Epidermal melanocyte (primary cell): ENCODE data around the gene SMPX.
"Not testable (repeated sequence)": the region's sequence is repeated elsewhere in the genome, so short reads cannot be mapped to it uniquely, and the experiment has no call there.

ENCODE experiments used
- DNase-seq: peaks from one replicate; pipeline ENCODE4 v3.0.0; 2011; ENCODE audit warnings: low spot score; ENCODE audit not compliant: insufficient read length

The SMPX gene

DNA sequence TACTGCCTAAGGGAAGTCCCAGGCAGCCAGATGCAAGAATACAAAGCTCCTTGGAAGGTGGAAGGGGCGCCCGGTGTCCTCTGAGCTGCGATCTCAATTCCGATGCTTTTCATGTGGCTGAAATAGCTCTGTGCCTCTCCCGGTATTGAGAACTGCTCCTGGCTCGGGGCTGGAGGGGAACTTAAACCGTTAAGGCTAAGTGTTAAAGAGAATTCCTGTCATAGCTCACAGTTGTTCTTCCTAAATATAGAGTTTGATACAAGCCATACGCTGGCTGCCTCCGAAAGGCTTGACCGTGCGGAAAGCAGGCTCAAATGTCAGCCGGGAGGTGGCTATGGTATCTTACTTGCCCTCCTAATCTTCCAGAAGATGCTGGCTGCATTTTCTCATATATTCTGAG lies at the start of gene SMPX:
Gene SMPX (minus strand): TSS at position 157 of the 400 bp plus-strand sequence. CDS start 3,826 bp downstream, outside the sequence.
- DNase-seq, result no peak

DNA sequence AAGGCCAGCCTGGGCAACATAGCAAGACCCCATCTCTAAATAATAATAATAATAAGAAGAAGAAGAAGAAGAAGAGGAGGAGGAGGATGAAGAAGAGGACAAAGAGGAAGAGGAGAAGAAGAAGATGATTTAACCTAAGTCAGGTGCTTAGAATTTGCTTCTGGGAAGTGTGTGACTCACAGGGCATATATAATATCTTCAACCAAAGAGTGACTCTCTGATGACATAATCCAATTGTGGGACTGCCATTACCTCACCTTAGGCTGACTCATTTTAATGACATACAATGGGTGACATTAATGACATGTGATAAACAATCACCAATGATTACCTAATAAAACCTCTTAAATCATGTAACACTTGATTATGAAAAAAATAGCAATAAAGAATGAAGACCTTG lies 48.8 kb upstream of the SMPX start:
- no peak for DNase-seq

GRCh38 chrX:21802839-21803238 lies 44.9 kb upstream of the SMPX start:
- no peak for DNase-seq

DNA sequence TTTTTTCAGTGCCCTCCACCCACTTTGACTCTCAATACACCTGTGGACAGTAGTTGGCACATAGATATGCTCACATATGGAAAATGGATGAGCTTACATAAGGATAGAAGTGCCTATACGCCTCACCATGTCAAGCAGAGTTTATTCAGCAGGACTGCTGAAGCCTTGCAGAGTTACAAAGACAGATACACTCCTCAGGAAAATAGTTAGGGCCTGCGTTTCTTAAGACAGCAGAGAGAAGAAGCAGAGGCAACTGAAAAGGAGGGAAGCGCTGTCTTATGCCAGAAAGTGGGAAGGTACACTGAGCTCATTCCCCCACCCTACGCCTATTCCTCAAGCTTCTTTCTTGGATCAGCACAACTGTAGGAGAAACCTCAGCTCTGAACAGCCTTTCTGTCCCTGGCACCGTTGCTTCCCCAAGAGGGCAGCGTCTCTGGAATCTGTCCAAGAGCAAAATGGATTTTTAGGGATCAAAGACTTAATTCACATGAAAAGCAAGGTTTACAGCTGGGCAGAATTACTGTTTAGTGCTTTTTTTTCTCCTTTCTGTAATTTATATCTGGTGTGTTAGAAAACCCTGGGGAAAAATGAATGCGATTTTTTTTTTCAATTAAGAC lies 44.2 kb upstream of the SMPX start:
- DNase-seq, result no peak

DNA sequence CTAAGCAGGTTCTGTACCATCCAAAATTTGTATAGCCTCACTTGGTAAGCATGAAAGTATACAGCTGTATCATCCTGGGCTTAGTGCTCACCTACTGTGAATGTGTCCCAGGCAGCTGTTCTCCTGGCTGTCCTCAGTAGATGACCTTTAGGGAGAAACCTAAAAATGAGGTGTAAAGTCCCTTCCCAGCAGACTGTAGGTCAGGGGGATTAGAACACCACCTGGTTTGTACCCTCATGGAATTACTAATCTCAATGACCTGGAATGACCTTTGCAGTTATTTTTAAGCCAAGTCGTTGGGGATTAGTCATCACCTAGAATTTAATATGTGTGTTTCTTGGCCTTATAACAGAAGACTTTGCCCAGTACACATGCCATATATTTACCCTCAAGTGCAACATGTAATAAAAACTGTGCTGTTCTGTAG lies 42.4 kb upstream of the SMPX start:
- DNase-seq, result no peak

GRCh38 chrX:21799767-21800166 lies 41.9 kb upstream of the SMPX start:
- no peak for DNase-seq

GRCh38 chrX:21798677-21799219 lies 40.8 kb upstream of the SMPX start:
- DNase-seq, result no peak

- DNase-seq, result no peak
Measured at GRCh38 chrX:21781976-21782375, 24.1 kb upstream of the SMPX start.

DNA sequence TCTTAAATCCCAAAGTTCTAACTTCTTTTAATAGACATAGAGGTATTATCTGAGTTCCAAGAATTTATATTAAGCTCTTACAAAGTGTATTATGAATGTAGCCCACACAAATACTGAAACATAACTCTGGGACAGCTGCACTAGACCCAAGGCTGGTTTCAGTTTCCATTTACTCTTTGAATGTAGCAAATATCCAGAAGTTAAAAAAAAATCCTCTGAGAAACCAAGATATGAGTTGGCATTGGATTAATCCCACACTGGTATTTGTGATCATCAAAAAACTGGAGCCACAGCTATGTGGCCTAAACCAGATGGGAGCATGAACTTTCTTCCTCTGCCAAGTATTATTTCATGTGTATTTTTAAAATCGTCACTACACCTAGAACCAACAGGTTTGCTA lies 23.6 kb upstream of the SMPX start:
- DNase-seq, result no peak

- no peak for DNase-seq
Measured at GRCh38 chrX:21779095-21779494, 21.2 kb upstream of the SMPX start.

DNA sequence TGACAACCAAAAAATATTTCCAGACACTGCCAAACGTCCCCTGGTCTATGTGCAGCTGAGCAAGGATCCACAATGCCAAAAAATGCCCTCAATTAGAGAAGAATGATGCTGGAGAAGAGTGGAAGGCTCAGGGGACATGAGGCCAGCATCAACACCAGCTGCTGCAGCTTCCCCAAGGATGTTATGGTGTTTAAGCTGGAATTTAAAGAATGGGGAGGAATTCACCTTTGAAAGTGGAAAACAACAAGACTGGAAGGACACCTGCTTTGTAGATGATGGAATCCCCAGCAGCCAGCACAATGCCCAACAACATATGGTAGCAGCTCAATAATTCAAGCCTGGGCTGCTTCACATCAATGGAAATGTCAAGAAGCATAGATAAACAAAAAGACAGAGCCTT lies 20.3 kb upstream of the SMPX start:
- DNase-seq, result no peak

DNA sequence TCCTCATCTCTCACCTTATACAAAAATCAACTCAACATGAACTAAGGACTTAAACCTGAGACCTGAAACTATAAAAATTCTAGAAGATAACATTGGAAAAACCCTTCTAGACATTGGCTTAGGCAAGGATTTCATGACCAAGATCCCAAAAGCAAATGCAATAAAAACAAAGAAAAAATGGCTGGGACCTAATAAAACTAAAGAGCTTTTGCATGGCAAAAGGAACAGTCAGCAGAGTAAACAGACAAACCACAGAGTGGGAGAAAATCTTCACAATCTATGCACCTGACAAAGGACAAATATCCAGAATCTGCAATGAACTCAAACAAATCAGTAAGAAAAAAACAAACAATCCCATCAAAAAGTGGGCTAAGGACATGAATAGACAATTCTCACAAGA lies 17.2 kb upstream of the SMPX start:
- not testable (repeated sequence) for DNase-seq

DNA sequence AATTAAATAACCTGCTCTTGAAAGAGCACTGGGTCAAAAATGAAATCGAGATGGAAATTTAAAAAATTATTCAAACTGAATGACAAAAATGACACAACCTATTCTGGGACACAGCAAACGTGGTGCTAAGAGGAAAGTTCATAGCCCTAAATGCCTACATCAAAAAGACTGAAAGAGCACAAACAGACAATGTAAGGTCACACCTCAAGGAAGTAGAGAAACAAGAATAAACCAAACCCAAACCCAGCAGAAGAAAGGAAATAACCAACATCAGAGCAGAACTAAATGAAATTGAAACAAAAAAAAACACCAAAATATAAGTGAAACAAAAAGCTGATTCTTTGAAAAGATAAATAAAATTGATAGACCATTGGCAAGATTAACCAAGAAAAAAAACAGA lies 15.1 kb upstream of the SMPX start:
- DNase-seq, result not testable (repeated sequence)

DNA sequence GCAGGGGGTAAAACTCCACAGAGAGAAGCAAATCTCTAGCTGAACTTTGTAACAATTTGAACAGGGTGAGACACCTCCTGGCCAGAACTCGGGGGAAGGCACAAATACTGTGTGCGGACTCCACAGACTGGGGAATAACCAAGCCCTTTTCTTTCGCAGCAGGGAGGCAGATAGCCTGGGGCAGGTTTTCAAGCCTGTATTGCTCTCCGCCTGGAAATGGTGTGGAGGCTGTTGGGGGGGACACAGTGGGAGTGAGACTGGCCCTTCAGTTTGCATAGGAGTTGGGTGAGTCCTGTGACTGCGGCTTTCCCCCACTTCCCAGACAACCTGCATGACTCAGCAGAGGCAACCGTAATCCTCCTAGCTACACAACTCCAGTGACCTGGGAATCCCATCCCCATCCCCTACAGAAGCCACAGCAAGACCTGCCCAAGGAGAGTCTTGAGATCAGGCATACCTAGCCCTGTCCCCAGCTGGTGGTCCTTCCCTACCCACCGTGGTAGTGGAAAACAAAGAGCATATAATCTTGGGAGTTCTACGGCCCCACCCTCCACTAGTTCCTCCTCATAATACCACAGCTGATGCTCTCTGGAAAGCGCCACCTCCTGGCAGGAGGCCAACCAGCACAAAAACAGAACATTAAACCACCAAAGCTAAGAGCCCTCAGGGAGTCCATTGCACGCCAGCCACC lies 12.9 kb upstream of the SMPX start:
- no peak for DNase-seq

DNA sequence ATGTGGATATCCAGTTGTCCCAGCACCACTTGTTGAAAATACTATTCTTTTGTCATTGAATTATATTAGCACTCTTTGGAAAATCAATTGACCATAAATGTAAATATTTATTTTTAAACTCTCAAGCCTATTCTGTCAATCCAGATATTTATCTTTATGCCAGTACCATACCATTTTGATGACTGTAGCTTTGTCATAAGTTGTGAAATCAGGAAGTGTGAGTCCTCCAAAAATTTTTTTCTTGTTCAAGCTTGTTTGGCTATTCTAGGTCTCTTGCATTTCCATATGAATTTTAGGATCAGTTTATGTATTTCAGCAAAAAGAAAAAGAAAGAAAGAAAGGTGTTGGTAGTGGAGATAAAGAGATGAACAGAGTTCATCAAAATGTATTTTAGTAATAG lies 8.2 kb upstream of the SMPX start:
- no peak for DNase-seq

DNA sequence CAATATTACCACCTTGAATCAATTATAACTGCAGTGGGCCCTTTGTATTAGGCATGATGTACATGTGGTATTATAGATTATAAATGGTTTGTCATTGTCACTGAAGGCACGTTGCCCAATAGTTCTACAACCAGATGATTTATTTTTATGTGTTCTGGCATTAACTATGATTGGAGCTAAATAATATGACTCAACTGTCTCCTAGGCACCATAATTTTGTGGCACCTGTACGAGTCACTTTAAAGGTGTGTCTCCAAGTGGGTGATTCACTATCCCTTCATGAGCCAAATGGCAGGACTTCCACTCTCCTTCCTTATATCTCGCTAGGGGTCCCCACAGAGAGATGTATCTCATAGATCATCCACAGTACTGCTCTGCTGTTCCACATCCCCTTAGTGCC lies 6.1 kb upstream of the SMPX start:
- DNase-seq, result no peak

- DNase-seq, result no peak
Measured at GRCh38 chrX:21758488-21758887, 572 bp upstream of the SMPX start.

DNA sequence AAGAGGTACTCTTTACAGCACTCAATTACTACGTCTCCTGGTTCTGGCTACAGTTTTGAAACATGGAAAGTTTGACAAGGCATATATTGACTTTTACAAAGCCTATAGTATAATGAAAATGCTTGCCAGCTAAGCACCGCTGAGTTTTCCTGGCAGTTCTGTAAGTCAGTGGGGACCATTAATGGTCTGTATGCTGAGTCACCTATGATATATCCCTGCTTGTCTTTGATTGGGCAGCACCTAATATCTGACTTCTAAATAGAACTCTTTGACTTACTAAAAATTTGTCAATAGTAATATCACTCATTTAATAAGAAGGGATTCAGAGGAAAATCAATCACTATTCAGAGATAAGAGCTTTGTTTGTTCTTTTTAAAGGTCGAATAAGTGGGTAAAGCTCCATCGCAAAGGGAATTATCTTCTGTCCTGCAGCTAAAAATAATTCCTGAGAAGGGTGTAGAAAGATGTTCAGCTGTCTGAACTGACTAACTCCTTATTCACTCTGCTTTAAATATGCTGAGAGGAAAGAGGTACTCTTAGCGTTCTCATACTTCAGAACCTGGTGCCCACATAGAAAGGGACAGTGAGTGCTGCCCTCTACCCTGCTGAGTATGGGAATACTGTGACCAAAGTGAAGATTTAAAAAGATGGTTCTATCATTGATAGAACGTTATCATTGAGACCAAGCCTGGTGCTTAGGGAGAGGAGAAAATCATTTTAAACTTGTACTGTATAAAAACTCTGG lies 959 bp downstream of the SMPX start:
- DNase-seq, result no peak

- DNase-seq, result no peak
Measured at GRCh38 chrX:21749924-21750323, 8.0 kb downstream of the SMPX start.

DNA sequence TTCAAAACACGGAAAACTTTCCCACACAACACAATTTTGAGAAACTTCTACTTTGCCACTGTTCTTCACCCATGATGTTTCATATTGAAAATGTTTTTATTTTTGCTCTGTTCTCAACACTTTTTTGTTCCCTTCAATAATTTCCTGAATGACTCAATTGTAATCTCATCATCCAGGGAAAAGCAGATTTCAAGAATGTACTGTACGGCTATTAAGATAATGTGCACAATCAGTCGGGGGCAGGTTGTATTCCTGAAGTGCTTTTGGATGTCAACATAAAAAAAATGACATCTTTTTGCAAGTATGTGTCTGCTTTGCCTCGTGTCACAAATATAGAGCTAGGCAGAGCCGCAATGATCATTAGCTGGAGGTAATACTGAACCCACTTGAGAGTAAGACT lies 9.7 kb downstream of the SMPX start:
- no peak for DNase-seq

DNA sequence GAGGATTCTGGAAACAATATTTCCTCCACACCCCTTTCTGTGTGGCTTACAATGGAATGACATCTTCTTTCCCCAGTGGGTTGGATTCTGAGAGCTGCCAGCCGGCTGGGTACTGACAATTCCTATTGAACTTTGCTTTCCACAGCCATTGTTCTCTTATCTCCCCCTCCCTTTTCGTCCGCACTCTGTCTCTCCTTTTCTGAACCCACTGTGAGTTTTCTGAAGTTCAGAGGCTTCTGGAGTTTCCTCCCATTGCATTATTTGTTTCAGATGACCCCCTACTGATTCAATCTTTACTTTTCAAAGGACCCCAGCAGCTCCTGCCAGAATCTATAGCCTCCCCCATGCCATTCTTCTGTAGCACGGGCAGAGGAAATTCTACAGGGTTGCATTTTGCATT lies 10.4 kb downstream of the SMPX start:
- no peak for DNase-seq

- no peak for DNase-seq
Measured at GRCh38 chrX:21745756-21746155, 12.2 kb downstream of the SMPX start.
